Gastroesophageal sphincter (tissue), 3 donors: ENCODE data around the gene CPT1C.

Experiments
- CTCF ChIP-seq, 4 experiments: fragments of 200-600 bp in 2 of 4; fragments of 450-650 bp in 2 of 4; sonication (generic) in 1 of 4; IDR thresholded peaks; one replicate each; pipeline ENCODE4 v1.5.1; 2017 to 2019; ENCODE audit warnings: antibody characterized with exemption in 4 of 4, mild to moderate bottlenecking in 2 of 4, moderate library complexity in 2 of 4
- EP300 ChIP-seq: sonication (generic); formaldehyde crosslinking; IDR thresholded peaks from one replicate; pipeline ENCODE4 v1.6.1; 2017; ENCODE audit warnings: antibody characterized with exemption, mild to moderate bottlenecking
- POLR2A ChIP-seq, 2 donors: fragments of 450-650 bp; IDR thresholded peaks; one replicate each; pipeline ENCODE4 v1.6.1; 2017; ENCODE audit warnings: antibody characterized with exemption in 2 of 2, mild to moderate bottlenecking in 2 of 2, moderate library complexity in 1 of 2
- POLR2AphosphoS5 ChIP-seq: sonication (generic); formaldehyde crosslinking; IDR thresholded peaks from one replicate; pipeline ENCODE4 v1.6.1; 2017; ENCODE audit warnings: antibody characterized with exemption

- TF ChIP-seq POLR2A (IDR thresholded peaks at IDR 0.05) (no peak), EP300 (no peak), POLR2AphosphoS5 (no peak), CTCF (IDR thresholded peaks at IDR 0.05) (no peak)
Measured at GRCh38 chr19:49739933-49740332, 49.0 kb downstream of the CPT1C start.
